ENCODE measurements around the gene SLC25A31. TPM values are rescaled to one million over a fixed set of nuclear protein-coding genes. Genes with fewer than 3 reads are reported as not detected.

SLC25A31 gene
- total and polyA plus RNA-seq, 2 experiments from 2014 or later, result not detected

GRCh38 chr4:127793528-127793927 is 63.3 kb downstream of the SLC25A31 start (continued):
- TF ChIP-seq REST (IDR thresholded peaks at IDR 0.05; ENCODE audit: unreplicated experiment), result no peak

- H3K4me1 ChIP-seq (ENCODE audit: insufficient read depth), result no peaks in the 10 kb centered on the region
- no peaks in the 10 kb centered on the region for H3K27me3 ChIP-seq (ENCODE audit: insufficient read depth)
- no peak overlapping the region for H3K4me3 Mint-ChIP-seq
- H3K36me3 Mint-ChIP-seq (ENCODE audit: low read depth), result no peaks in the 10 kb centered on the region
- ATAC-seq (no peak), DNase-seq (ENCODE audit: low spot score) (no peak)
- H3F3A ChIP-seq (replicated peaks; ENCODE audit: low read depth), result no peaks in the 10 kb centered on the region
- no peaks in the 10 kb centered on the region for H4K20me1 ChIP-seq (replicated peaks; ENCODE audit: insufficient read depth)
- H3K27ac Mint-ChIP-seq, result no peak overlapping the region
- no peaks in the 10 kb centered on the region for H3K27me3 Mint-ChIP-seq (ENCODE audit: insufficient read depth, low read depth, poor library complexity)
- H3K4me3 ChIP-seq, result no peak overlapping the region
- no peaks in the 10 kb centered on the region for H3K9me2 ChIP-seq (ENCODE audit: insufficient read depth)
- H3K9me3 Mint-ChIP-seq, result no peaks in the 10 kb centered on the region
- no peaks in the 10 kb centered on the region for H3K36me3 ChIP-seq (ENCODE audit: insufficient read depth)
- H2AFZ ChIP-seq, result no peak overlapping the region
- no peaks in the 10 kb centered on the region for H3K4me1 Mint-ChIP-seq
- no peak overlapping the region for H3K4me2 ChIP-seq
- no peak for TF ChIP-seq ETS1 (IDR thresholded peaks at IDR 0.05)
- TF ChIP-seq CTCF (conservative IDR thresholded peaks at IDR 0.05; ENCODE audit: low read depth in 2 of 2), result no peak
- no peak for TF ChIP-seq ZNF462 (CRISPR knock-in tag; IDR thresholded peaks at IDR 0.05)
- TF ChIP-seq POLR2AphosphoS5 (IDR thresholded peaks at IDR 0.05; ENCODE audit: low read depth), result no peak
- no peak for TF ChIP-seq ZNF331 (CRISPR knock-in tag; IDR thresholded peaks at IDR 0.05; ENCODE audit: low read depth)
- TF ChIP-seq EZH2phosphoT487 (IDR thresholded peaks at IDR 0.05; ENCODE audit: unreplicated experiment), result no peak
- no peaks in the 10 kb centered on the region for H3K79me2 ChIP-seq (replicated peaks; ENCODE audit: insufficient read depth)
- H3K27ac ChIP-seq (ENCODE audit: low read depth), result no peak overlapping the region
These were observed 69.5 kb downstream of the SLC25A31 start for GRCh38 chr4:127799711-127800110.
